ENCODE results near the gene GLB1L2.

GLB1L2 gene

DNA sequence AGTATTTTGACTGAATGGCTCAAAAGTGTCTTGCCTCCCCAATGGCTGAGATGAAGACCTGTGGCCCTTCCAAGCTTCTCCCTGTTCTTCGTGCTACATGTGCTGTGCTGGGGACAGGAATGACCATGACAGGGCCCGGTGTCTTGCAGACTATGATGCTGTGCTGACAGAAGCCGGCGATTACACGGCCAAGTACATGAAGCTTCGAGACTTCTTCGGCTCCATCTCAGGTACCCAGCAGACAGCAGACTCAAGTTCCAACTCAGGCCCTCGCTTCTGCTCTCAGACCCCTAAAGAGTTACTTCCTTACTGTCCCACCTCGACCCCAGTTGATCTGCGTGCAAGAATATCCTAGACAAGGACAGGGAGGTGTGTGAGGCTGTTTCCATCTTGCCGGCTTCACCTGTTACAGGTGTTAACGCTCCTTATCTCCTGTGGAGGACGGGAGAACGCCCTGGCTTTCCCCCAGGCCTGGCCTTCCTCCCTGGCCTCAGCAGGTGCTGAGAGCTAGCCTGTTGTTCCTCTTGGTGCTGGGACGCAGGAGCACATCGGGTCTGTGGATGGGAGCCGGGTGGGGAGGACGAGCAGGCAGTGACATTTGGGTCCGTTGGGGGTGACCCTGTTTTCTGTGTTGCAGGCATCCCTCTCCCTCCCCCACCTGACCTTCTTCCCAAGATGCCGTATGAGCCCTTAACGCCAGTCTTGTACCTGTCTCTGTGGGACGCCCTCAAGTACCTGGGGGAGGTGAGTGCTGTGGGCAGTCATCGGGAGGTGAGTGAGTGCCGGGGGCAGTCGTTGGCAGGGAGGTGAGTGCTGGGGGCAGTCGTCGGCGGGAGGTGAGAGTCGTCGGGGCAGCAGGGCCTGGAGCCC is 38.1 kb downstream of the GLB1L2 start:
- DNase-seq: no peak

GRCh38 chr11:134370526-134371435 is 39.0 kb downstream of the GLB1L2 start:
- no peak for DNase-seq

DNA sequence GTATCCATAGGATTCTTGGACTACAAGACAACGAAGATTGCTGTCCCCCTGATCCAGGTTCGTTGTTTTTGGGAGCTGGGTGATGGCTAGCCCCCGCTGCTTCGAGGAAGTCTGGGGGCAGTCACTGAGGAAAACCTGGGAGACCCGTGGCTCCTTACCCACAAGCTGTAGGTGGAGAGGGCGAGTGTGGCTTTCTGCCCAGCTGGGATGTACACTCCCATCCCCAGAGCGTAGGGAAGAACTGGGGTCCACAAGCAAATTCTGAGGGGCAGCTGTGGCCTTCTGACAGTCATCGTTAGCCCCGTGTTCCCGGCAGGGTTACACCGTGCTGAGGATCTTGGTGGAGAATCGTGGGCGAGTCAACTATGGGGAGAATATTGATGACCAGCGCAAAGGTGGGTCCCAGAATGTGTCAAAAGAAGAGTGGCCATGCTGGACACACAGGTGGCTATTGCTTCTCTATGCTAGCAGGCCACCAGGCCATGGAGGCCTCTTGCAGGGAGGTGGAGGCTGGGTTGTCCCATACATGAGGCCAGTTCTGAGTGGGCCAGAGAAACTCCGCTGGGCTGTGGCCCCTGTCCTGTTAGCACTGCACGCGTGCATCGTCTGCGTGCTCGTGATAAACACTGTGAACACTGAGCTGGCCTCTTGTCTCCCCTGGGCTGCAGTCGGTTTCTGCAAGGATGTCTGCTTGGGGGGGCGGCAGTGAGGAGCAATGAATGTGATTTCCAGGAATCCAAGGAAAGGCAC is 39.8 kb downstream of the GLB1L2 start:
- no peak for DNase-seq

DNA sequence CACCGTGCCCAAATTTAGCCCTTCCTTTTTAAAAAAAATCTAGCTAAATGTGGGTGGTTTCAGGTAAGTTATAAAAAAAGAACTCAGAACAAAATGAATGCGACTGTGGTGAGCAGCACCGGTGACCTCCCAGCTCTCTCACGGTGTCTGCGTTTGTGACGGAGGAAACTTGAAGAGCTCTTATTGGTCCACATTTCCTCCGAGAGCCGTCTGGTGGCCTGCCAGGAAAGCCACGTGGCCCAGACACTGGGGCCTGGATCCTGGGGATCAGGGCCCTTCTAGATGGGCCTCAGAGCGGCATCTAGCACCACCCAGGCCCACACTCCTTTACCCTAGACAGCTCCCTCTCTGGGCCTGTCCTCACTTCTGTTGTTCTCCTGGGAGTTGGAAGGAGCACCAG is 40.7 kb downstream of the GLB1L2 start:
- peak; percentile 26 for DNase-seq

GRCh38 chr11:134372961-134373360 is 41.2 kb downstream of the GLB1L2 start:
- DNase-seq: peak; percentile 91

GRCh38 chr11:134373591-134374052 is 41.8 kb downstream of the GLB1L2 start:
- no peak for DNase-seq

- peak; percentile 34 for DNase-seq
Observed at GRCh38 chr11:134374171-134374570, 42.4 kb downstream of the GLB1L2 start.

GRCh38 chr11:134374891-134375550 is 43.2 kb downstream of the GLB1L2 start:
- no peak for DNase-seq

- DNase-seq: no peak
Observed at GRCh38 chr11:134376150-134376921, 44.5 kb downstream of the GLB1L2 start.

GRCh38 chr11:134377876-134378275 is 46.1 kb downstream of the GLB1L2 start:
- DNase-seq: no peak

DNA sequence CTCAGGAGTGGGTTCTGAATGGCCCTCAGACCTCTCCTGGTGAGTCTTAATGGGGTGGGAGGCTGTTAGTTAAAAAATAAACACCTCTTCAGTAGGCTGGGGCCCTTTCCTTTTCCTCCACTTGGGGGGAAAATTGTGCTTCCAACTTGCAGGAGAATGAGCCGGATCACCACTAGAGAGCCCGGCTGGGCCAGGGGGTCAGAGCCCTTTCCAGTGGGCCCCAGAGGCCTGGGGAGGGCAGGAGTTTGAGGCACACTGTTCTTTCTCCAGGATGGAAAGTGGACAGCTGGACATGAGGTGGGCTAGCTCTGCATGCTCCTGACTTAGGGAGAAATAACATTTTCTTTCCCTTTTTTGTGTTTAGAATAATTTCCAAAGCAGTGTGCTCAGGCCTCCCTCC is 47.5 kb downstream of the GLB1L2 start:
- no peak for DNase-seq

GRCh38 chr11:134380229-134380628 is 48.4 kb downstream of the GLB1L2 start:
- DNase-seq: no peak

GRCh38 chr11:134380785-134381184 is 49.0 kb downstream of the GLB1L2 start:
- DNase-seq: no peak

GRCh38 chr11:134382257-134382656 is 50.5 kb downstream of the GLB1L2 start:
- no peak for DNase-seq

DNA sequence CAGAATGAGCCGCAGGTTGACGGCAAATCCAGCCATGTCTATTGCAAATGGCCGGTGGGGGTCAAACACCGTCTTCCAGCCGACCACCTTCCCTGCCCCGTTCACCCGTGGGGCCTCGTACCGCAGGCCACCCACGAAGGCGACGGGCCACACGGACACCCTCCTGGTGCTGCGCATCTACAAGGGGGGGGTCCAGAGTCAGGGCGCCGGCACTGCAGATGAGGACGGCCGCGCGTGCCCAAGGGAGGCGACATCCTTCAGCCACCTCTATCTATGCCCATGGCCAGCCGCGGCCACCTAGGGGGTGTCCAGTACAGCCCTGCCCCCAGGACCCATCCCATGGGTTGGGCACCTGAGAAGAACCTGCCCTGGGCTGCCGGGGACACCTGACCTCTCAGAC is 51.0 kb downstream of the GLB1L2 start:
- no peak for DNase-seq

- no peak for DNase-seq
Observed at GRCh38 chr11:134383576-134384221, 51.9 kb downstream of the GLB1L2 start.

- DNase-seq: no peak
Observed at GRCh38 chr11:134384406-134384805, 52.6 kb downstream of the GLB1L2 start.

GRCh38 chr11:134385171-134385570 is 53.4 kb downstream of the GLB1L2 start:
- DNase-seq: no peak

DNA sequence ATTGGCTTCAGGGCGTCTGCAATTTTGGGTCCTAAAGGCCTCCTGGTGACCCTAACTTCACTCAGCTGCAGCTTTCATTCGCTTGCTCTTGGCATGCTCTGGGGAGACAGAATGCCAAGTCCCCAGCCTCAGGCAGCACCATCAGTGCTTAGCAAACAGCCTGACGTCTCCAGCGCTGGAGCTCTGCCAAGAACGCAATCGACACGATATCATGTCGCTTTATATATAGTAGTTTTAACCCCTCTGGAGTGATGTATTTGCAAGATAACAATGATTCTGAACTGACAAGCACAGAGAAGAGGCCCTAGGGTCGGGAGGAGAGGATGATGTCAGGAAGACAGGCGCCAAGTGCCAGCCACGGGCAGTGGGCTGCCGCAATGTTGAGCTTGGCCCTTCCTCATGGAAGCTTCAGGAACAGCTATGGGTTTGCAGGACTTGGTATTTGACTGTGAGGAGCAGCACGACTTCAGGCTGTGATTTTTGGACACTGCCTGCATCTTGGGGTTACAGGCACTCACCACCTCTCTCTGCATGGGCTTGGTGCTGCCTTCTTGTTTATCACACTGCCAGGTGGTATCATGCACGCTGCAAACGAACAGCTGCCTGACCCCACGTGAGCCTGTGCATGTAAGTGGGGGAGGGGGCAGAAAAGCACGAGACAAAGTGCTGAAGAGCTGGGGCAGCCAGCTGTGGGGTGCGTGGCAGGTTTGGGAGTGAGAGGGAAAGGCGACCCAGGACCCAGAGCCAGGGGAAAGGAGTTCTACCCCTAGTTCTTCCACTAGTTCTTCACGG is 54.2 kb downstream of the GLB1L2 start:
- DNase-seq: peak; percentile 94

DNA sequence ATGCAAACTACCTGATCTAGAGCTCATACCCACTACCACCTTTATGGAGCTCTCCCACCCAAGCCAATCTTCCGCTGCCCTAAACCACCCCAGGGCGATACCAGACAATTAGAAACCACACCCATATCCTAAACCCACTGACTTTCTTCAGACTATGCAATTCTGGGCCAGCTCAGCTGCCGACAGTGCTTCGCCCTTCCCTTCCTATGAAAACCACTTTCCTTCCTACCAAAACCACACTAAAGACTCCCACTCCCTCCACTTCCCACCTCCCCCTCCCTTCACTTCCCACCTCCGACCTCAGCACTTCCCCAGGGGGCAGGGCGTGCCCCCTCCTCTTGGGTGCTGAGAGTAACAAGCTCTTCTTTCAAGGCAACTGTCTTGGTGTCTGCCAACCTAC is 55.2 kb downstream of the GLB1L2 start:
- no peak for DNase-seq
